ENCODE results near the gene CYP2B6.
"Not testable (repeated sequence)": the region's sequence is repeated elsewhere in the genome, so short reads cannot be mapped to it uniquely, and the experiment has no call there.

CYP2B6 gene

DNA sequence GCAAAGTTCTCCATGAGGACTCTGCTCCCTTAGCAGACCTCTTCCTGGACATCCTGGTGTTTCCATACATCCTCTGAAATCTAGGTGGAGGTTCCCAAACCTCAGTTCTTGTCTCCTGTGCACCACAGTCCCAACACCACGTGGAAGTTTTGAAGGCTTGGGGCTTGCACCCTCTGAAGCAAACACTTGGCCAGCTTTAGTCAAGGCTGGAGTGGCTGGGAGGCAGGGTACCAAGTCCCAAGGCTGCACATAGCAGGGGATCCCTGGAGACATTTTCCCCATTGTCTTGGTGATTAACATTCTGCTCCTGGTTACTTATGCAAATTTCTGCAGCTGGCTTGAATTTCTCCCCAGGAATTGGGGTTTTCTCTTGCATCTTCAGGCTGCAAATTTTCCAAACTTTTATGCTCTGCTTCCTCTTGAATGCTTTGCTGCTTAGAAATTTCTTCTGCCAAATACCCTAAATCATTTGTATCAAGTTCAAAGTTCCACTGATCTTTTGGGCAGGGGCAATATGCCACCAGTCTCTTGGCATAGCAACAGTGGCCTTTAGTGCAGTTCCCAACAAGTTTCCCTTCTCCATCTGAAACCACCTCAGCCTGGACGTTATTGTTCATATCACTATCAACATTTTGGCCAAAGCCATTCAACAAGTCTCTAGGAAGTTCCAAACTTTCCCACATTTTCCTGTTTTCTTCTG is 10.2 kb upstream of the CYP2B6 start:
- not testable (repeated sequence) for DNase-seq (ENCODE audit: low read depth in 2 of 2)

DNA sequence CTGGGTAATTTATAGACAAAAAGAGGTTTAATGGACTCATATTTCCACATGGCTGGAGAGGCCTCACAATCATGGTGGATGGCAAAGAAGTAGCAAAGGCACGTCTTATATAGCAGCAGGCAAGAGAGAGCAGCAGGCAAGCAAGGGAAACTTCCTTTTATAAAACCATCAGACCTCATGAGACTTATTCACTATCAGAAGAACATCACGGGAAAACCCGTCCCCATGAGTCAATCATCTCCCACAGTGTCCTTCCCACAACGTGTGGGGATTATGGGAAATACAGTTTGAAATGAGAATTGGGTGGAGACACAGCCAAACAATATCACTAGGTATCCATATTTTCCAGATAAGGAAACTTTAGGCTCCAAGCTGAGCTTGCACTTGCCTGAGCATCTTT is 9.5 kb upstream of the CYP2B6 start:
- DNase-seq (ENCODE audit: low read depth in 2 of 2) = no peak

DNA sequence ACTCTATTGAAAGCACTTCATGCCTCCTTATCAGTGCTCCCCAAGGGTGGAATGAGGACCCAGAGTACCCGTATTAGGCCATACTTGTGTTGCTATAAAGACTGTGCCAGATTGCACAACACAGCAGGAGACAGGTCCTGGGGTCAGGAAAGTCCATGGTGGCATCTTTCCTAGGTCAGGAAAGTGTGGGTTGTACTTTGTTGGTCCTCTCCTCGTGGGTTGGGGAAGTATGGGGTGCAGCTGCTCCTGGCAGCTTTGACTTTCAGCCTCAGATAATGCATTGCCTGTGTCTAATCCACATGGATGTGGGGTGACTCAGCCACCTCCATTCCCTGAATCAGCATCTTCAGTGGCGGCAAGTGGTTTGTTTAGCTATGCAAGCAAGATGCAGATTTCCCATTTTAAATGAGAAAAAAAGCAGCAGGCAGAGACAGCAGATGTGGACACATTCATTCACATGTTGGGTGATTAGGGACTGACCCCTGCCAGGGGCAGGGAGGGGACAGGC is 8.4 kb upstream of the CYP2B6 start:
- DNase-seq (ENCODE audit: low read depth in 2 of 2) = no peak

DNA sequence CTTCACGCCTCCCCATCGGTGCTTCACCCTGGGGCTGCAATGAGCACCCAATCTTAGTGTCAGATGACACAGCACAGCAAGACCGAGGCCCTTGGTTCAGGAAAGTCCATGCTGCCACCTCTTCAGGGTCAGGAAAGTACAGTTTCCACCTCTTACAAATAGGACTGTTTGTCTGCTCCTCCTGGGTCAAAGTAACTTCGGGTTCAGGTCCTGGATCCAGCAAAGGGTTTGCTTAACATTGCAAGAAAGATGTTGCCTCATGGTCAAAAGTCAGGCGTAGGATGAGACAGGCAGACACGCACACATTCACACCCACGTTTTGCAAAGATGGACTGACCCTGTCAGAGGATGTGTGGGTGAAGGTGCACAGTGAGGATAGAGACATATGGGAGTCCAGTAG is 1.6 kb upstream of the CYP2B6 start:
- no peak for DNase-seq (ENCODE audit: low read depth in 2 of 2)

DNA sequence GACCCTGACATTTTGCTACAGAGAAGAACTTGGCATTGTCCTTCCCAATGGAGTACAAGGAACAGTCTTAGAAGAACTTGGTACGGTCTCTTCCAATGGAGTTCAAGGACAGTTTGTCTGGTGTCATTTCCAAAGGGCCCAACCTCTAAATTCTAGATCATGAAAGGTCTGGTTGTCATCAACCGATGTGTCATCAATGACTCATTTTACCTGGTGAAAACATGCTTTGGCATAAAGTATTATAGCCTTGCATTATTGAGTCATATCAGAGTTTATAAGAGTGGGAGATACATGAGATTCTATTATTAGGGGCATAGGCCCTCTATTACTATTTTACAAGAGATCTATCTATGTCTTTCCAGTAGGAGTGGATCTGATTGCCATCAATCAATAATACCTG is 4.3 kb downstream of the CYP2B6 start:
- no peak for DNase-seq (ENCODE audit: low read depth in 2 of 2)

DNA sequence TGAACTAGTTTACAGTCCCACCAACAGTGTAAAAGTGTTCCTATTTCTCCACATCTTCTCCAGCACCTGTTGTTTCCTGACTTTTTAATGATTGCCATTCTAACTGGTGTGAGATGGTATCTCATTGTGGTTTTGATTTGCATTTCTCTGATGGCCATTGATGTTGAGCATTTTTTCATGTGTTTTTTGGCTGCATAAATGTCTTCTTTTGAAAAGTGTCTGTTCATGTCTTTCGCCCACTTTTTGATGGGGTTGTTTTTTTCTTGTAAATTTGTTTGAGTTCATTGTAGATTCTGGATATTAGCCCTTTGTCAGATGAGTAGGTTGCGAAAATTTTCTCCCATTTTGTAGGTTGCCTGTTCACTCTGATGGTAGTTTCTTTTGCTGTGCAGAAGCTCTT is 7.9 kb downstream of the CYP2B6 start:
- DNase-seq (ENCODE audit: low read depth in 2 of 2) = not testable (repeated sequence)

DNA sequence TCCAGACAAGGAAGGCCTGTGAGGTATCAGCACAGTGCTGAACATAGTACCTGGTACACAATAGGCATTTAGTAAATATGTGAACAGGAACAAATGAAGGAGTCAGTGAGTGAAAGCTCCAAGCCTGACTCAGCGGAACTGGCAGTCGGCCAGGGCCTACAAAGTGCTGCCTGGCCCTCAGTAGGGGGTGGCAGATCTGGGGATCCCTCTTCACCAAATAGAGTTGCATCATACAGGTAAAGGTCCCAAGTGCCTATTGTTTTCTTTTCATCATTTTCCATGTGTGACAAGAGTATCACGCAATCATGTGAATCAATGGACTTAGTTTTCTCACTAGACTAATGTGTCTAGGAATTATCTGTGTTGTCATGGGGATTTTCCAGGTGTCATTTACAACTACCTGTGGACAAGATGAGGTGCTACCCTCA is 9.2 kb downstream of the CYP2B6 start:
- DNase-seq (ENCODE audit: low read depth in 2 of 2) = no peak

DNA sequence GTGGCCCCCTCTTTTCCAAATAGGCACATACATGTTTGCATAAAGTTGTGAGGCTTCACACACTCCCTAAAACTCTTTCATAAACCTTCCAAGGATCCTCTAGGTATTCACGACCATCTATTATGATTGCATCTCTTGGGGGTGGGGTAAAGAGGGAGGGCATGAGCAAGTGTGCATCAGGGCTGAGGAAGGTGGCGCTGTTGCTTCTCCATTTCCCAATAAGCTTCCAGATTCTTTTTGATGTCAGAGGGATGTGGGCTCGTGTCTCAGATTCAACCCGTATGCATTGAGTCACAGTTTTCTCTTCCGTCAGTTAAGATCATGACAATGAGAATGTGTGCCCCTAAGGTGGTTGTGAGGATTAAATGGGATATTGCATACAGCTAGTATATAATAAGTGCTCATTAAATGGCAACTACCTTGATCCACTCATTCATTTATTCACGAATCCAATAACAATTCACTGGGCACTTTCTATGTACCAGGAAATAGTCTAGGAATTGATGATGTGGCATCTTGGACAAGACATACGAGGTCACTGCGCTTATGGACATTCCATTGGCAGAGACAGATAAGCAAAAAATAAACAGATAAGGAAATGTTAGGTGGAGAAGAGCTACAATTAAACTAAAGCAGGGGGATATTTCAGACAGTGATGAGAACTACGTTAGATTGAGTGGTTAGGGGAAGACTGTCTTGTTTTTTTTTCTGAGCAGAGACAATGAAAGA is 10.3 kb downstream of the CYP2B6 start:
- DNase-seq (ENCODE audit: low read depth in 2 of 2) = no peak

DNA sequence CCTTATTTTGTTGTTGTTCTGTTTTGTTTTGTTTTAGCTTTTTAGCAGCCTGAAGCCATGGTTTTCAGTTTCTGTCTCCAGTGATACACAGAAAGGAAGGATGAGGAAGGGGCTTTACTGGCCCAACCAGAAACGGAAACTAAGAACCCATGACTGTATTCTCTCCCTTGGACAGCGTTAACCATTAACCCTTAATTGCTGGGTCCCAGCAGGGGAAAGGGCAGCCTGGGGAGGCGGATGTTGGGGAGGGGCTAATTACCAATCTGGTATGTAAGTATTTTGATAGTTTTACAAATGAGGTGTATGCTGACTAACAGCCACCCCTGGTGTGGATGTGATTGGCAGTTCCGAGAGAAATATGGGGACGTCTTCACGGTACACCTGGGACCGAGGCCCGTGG is 12.6 kb downstream of the CYP2B6 start:
- not testable (repeated sequence) for DNase-seq (ENCODE audit: low read depth in 2 of 2)

DNA sequence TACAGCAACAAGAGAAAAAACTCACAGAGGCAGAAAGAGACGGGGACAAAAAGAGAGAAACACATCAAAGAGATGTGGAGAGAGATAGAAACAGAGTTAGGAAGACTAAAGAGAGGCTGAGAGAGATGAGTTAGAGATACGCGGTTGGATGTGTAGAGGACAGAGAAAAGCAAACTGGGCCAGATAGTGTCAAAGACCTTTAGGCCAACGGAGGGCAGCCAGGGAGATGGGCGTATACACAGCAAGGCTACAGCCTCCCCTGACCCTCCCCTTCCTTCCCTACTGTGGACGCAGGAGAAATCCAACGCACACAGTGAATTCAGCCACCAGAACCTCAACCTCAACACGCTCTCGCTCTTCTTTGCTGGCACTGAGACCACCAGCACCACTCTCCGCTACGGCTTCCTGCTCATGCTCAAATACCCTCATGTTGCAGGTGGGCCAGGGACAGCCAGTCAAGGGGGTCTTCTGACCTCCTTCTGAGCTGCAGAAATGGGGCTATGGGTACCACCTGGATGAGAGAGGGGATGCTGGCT is 18.7 kb downstream of the CYP2B6 start:
- no peak for DNase-seq (ENCODE audit: low read depth in 2 of 2)

- no peak for DNase-seq (ENCODE audit: low read depth in 2 of 2)
Observed at GRCh38 chr19:41013359-41013758, 22.3 kb downstream of the CYP2B6 start.

DNA sequence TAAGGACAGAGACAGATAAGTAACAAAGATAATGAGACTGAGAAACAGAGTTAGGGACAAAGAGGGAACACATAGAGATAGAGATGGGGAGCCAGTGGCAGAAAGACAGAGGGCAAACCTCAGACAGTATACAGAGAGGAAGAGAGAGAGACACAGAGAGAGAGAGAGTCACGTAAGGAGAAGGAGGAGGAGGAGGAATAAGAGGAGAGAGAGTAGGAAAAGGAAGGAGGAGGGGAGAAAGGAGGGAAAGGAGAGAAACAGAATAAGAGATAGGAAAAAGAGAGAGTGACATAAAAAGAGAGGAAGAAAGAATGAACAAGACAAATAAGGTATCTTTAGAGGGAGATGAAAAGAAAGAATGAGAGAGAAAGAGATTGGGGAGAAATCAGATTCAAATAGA is 23.6 kb downstream of the CYP2B6 start:
- DNase-seq (ENCODE audit: low read depth in 2 of 2) = no peak

GRCh38 chr19:41016488-41017071 is 25.5 kb downstream of the CYP2B6 start:
- DNase-seq (ENCODE audit: low read depth in 2 of 2) = no peak

- no peak for DNase-seq (ENCODE audit: low read depth in 2 of 2)
Observed at GRCh38 chr19:41018736-41019290, 27.7 kb downstream of the CYP2B6 start.

DNA sequence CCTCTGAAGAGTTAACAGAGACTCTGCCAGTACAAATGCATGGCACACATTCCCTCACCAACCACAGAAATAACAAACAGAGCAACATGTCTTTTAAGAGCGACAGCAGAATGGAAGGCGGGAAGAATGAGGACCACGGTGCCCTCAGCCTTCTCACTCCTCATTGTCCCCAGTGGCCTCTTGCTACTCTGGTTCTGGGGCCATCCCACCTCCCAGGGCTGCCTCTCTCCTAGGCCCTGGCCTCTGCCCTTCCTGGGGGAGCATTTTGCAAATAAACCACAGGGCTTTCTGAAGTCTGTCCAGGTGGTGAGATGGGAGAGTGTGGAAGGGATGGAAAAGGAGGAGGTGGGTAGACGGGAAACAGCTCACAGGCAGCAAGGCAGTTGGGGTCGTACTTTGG is 28.3 kb downstream of the CYP2B6 start:
- no peak for DNase-seq (ENCODE audit: low read depth in 2 of 2)

DNA sequence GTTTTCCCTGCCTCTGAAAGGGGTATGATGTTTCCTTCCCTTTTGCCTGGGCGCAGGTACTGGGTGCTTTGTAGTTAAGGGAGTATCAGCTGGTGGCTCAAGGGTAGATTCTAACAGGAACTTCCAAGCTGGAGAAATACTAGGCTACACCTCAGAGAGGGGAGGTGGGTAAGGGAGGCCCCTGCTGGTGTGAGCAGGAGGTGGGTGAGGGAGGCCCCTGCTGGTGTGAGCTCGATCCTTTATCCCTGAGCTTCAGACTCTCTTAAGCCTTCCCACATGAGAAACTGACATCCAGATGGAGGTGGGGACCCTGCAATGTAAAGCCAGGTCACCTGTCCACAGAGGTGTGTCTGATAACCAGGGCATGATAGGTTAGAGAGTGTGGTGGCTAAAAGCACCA is 32.1 kb downstream of the CYP2B6 start:
- DNase-seq (ENCODE audit: low read depth in 2 of 2) = no peak

- DNase-seq (ENCODE audit: low read depth in 2 of 2) = no peak
Observed at GRCh38 chr19:41025411-41025810, 34.3 kb downstream of the CYP2B6 start.

- DNase-seq (ENCODE audit: low read depth in 2 of 2) = no peak
Observed at GRCh38 chr19:41025871-41026270, 34.8 kb downstream of the CYP2B6 start.

DNA sequence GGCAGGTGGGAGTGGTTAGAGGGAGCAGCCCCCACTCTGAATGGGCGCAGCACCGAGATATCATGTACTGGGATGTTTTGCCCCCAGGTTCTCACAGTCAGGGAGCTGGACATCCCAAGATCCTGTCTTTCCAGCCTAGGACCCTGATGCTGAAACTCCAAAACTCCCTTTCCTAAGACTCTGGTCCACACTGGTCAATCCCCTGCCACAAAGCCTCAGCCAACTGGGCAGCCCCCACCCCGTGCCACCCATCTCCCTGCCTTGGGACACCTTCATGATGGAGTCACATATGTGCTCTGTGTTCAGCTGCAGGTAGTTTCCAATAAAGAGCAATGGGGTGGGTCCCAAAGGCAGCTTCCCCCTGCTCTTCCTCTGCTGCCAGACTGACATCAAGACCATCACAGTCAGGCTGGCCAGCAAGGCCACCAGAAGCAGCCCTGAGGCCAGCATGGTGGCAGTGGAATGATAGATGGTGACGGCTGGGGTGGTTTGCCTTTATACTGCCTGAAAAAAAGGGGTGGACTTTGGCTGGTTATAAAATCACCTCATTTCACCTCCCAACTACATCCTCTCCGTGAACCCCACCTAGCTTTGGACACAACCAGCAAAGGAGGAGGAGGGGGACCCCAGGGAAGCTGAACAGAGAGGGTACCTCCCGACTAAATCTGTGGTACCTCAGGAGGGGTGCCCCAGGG is 36.3 kb downstream of the CYP2B6 start:
- DNase-seq (ENCODE audit: low read depth in 2 of 2) = no peak

DNA sequence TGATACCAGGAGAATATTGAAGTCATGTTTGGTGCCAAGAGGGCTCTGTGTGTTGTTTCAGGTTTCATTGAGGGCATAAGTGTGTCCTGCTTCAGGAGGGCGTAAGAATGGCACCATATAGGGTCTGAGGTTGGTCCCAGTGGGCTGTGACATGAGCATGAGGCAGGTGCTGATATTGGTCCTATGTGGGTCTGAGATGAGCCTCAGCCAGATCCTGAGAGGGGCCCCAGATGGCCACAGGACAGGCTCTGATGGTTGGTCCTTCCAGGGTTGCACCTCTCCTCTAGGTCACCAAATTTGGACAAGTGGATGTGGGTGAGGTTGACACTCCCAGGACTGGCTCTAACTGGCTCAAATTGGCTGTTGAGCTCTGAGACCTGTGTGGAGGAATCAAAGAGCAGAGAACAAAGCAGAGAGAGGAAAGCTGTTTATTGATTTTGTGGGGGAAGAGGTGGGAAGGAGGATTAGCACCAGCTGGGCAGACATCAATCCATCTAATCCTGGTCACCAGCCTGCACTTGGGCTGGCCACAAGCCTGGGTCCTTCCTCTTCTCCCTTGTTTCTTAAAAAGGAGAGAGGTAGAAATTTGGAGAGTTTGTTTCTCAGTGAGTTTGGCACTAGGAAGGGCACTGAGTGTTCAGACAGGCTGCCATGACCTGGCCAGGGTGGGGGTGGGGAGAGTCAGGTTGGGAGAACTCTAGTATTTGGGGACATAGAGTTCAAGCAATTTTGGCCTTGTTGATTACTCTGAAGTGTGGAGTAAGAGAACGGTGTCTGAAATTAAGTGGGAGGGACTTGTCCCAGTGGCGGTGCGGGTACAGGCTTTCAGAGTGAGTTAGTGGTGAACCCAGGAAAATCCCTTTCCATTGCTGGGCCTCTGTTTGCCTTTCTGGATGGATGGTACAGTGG is 38.7 kb downstream of the CYP2B6 start:
- DNase-seq (ENCODE audit: low read depth in 2 of 2) = no peak

DNA sequence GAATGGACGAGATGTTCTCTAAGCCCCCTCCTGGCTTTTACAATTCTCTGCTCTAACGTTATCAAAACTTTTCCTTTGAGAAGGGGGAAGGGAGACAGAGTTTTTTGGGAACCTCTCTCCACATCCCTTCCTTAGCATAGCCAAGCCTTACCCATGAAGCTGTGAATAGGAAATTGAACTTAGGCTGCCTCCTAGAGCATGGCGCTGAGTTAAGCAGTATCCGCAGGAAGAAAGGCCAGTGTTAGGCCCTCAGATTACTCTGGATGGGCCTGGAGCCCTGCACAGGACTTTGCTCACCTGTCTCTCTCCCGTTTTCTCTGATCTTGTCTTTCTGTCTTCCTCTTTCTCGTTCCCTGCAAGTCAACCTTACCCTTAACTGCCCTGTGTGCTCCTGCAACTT is 39.6 kb downstream of the CYP2B6 start:
- DNase-seq (ENCODE audit: low read depth in 2 of 2) = no peak
